Fibroblast of skin of abdomen (primary cell): ENCODE data around the gene SSBP3.

Experiments used
- DNase-seq: peaks from one replicate; pipeline ENCODE4 v3.0.0-alpha.2; 2013

The SSBP3 gene

GRCh38 chr1:54328066-54328636 lies 78.0 kb downstream of the SSBP3 start:
- DNase-seq = no peak

GRCh38 chr1:54327386-54328065 lies 78.7 kb downstream of the SSBP3 start:
- DNase-seq = peak; percentile 53

- no peak for DNase-seq
Measured at GRCh38 chr1:54326543-54327385, 79.4 kb downstream of the SSBP3 start.

- no peak for DNase-seq
Measured at GRCh38 chr1:54325703-54326461, 80.3 kb downstream of the SSBP3 start.

- no peak for DNase-seq
Measured at GRCh38 chr1:54325284-54325683, 80.9 kb downstream of the SSBP3 start.

GRCh38 chr1:54324251-54325140 lies 81.7 kb downstream of the SSBP3 start:
- peak; percentile 21 for DNase-seq

GRCh38 chr1:54323921-54324250 lies 82.3 kb downstream of the SSBP3 start:
- no peak for DNase-seq

- DNase-seq = no peak
Measured at GRCh38 chr1:54323324-54323739, 82.9 kb downstream of the SSBP3 start.

- no peak for DNase-seq
Measured at GRCh38 chr1:54318246-54318814, 87.9 kb downstream of the SSBP3 start.

GRCh38 chr1:54317084-54317483 lies 89.1 kb downstream of the SSBP3 start:
- no peak for DNase-seq

GRCh38 chr1:54315099-54315498 lies 91.1 kb downstream of the SSBP3 start:
- DNase-seq = no peak

GRCh38 chr1:54314696-54315095 lies 91.5 kb downstream of the SSBP3 start:
- no peak for DNase-seq

GRCh38 chr1:54312796-54313316 lies 93.3 kb downstream of the SSBP3 start:
- peak; percentile 88 for DNase-seq

- no peak for DNase-seq
Measured at GRCh38 chr1:54311506-54311905, 94.7 kb downstream of the SSBP3 start.

- no peak for DNase-seq
Measured at GRCh38 chr1:54310439-54311328, 95.5 kb downstream of the SSBP3 start.

- no peak for DNase-seq
Measured at GRCh38 chr1:54309631-54310366, 96.4 kb downstream of the SSBP3 start.

GRCh38 chr1:54307305-54307704 lies 98.9 kb downstream of the SSBP3 start:
- no peak for DNase-seq

- DNase-seq = no peak
Measured at GRCh38 chr1:54305906-54306514, 100.2 kb downstream of the SSBP3 start.

GRCh38 chr1:54304518-54304917 lies 101.7 kb downstream of the SSBP3 start:
- no peak for DNase-seq
